ENCODE results near the gene ZNF69. TPM values are rescaled to one million over a fixed set of nuclear protein-coding genes. Genes with fewer than 3 reads are reported as not detected.
"Not testable (repeated sequence)": the region's sequence is repeated elsewhere in the genome, so short reads cannot be mapped to it uniquely, and the experiment has no call there.

Gene ZNF69
- total RNA-seq, 2 experiments from 2014 or later: 1.8 to 3.0 TPM

GRCh38 chr19:11887234-11887610 is 360 bp upstream of the ZNF69 start:
- CTCF ChIA-PET: interaction anchor here (0.7 to 0.9 kb wide), 2 partner anchors 8 to 90 kb away, joined by 3 read pairs; no protein-coding TSS in a partner anchor
- POLR2A ChIA-PET: no interaction called here

GRCh38 chr19:11889901-11890300 is 2.3 kb downstream of the ZNF69 start:
- POLR2A ChIA-PET: not testable (repeated sequence)

GRCh38 chr19:11890634-11891033 is 3.1 kb downstream of the ZNF69 start:
- CTCF ChIA-PET: no interaction called here
- POLR2A ChIA-PET: no interaction called here

More at GRCh38 chr19:11889901-11890300, 2.3 kb downstream of the ZNF69 start:
- CTCF ChIA-PET: not testable (repeated sequence)

GRCh38 chr19:11894851-11895250 is 7.3 kb downstream of the ZNF69 start:
- POLR2A ChIA-PET: no interaction called here
- CTCF ChIA-PET: no interaction called here

GRCh38 chr19:11902228-11902627 is 14.6 kb downstream of the ZNF69 start:
- POLR2A ChIA-PET: no interaction called here

GRCh38 chr19:11905928-11906327 is 18.3 kb downstream of the ZNF69 start:
- CTCF ChIA-PET: no interaction called here
- POLR2A ChIA-PET: no interaction called here

More at GRCh38 chr19:11902228-11902627, 14.6 kb downstream of the ZNF69 start:
- CTCF ChIA-PET: no interaction called here

GRCh38 chr19:11911937-11912336 is 24.4 kb downstream of the ZNF69 start:
- POLR2A ChIA-PET, CTCF ChIA-PET: not testable (repeated sequence)

- POLR2A ChIA-PET, CTCF ChIA-PET: not testable (repeated sequence)
These were observed 27.0 kb downstream of the ZNF69 start for GRCh38 chr19:11914417-11915051.

GRCh38 chr19:11921852-11922495 is 34.4 kb downstream of the ZNF69 start:
- ChIA-PET POLR2A (no interaction called here), CTCF (interaction anchor here (1.4 to 3.4 kb wide), 3 partner anchors 107 to 138 kb away, joined by 5 to 18 read pairs (median 6); no protein-coding TSS in a partner anchor)

- ChIA-PET CTCF (interaction anchor here (1.2 to 3.4 kb wide), 10 partner anchors 40 to 216 kb away, joined by 3 to 51 read pairs (median 11); partner anchors contain the start of genes ZNF20, ZNF491, ZNF763 and ZNF844), POLR2A (interaction anchor here (0.6 to 1.7 kb wide), 5 partner anchors 40 to 1908 kb away, joined by 3 to 9 read pairs (median 4); partner anchors contain the start of gene ZNF763)
These were observed 37.5 kb downstream of the ZNF69 start, which contains the start of gene ZNF700 for GRCh38 chr19:11924886-11925650. Gene ZNF700, plus strand, starts transcription at chr19:11925107. Its CDS starts 104 bp downstream, at chr19:11925211.

GRCh38 chr19:11925651-11926187 is 38.1 kb downstream of the ZNF69 start:
- POLR2A ChIA-PET: interaction anchor here (1.4 kb wide), 1 partner anchor 63 kb away, joined by 6 read pairs; no protein-coding TSS in a partner anchor

GRCh38 chr19:11927227-11927626 is 39.6 kb downstream of the ZNF69 start:
- POLR2A ChIA-PET: no interaction called here
- CTCF ChIA-PET: interaction anchor here (1.7 kb wide), 1 partner anchor 17 kb away, joined by 4 read pairs; no protein-coding TSS in a partner anchor

More at GRCh38 chr19:11925651-11926187, 38.1 kb downstream of the ZNF69 start:
- CTCF ChIA-PET: interaction anchor here (1.3 to 3.4 kb wide), 2 partner anchors 38 to 63 kb away, joined by 5 to 51 read pairs; no protein-coding TSS in a partner anchor

GRCh38 chr19:11931051-11931450 is 43.5 kb downstream of the ZNF69 start:
- POLR2A ChIA-PET: no interaction called here
- CTCF ChIA-PET: no interaction called here

GRCh38 chr19:11931513-11931912 is 43.9 kb downstream of the ZNF69 start:
- POLR2A ChIA-PET: no interaction called here
- CTCF ChIA-PET: no interaction called here

- CTCF ChIA-PET, POLR2A ChIA-PET: not testable (repeated sequence)
These were observed 48.2 kb downstream of the ZNF69 start for GRCh38 chr19:11935829-11936228.

- POLR2A ChIA-PET, CTCF ChIA-PET: not testable (repeated sequence)
These were observed 50.8 kb downstream of the ZNF69 start for GRCh38 chr19:11938383-11938782.

GRCh38 chr19:11941361-11941887 is 53.8 kb downstream of the ZNF69 start:
- POLR2A ChIA-PET, CTCF ChIA-PET: not testable (repeated sequence)

GRCh38 chr19:11942008-11942842 is 54.6 kb downstream of the ZNF69 start:
- POLR2A ChIA-PET: no interaction called here
- CTCF ChIA-PET: no interaction called here

GRCh38 chr19:11942843-11943108 is 55.2 kb downstream of the ZNF69 start:
- POLR2A ChIA-PET: no interaction called here

More at GRCh38 chr19:11942843-11943108, 55.2 kb downstream of the ZNF69 start:
- CTCF ChIA-PET: interaction anchor here (0.9 kb wide), 1 partner anchor 13 kb away, joined by 3 read pairs; no protein-coding TSS in a partner anchor

Data from activated CD8-positive, alpha-beta memory T cell treated with anti-CD3 and anti-CD28 coated beads for 36 hours (primary cell).